Glomerular visceral epithelial cell (primary cell): ENCODE data around the gene SLC9A9.
A peak's percentile ranks its signal among the peaks of the same experiment; 100 is the strongest.

Experiments
- DNase-seq: peaks from one replicate; pipeline ENCODE4 v3.0.0-alpha.2; 2016; ENCODE audit errors: extremely low spot score

SLC9A9 gene

GRCh38 chr3:143843587-143843986, 4.7 kb downstream of the SLC9A9 start:
- DNase-seq = no peak

- DNase-seq = no peak
Observed at GRCh38 chr3:143840636-143841035, 7.6 kb downstream of the SLC9A9 start.

- DNase-seq = no peak
Observed at GRCh38 chr3:143839980-143840379, 8.3 kb downstream of the SLC9A9 start.

GRCh38 chr3:143837076-143837475, 11.2 kb downstream of the SLC9A9 start:
- no peak for DNase-seq

GRCh38 chr3:143835312-143835711, 13.0 kb downstream of the SLC9A9 start:
- no peak for DNase-seq

- DNase-seq = peak; percentile 59
Observed at GRCh38 chr3:143832433-143832832, 15.8 kb downstream of the SLC9A9 start.

- DNase-seq = no peak
Observed at GRCh38 chr3:143831994-143832393, 16.3 kb downstream of the SLC9A9 start.

- peak; percentile 26 for DNase-seq
Observed at GRCh38 chr3:143831208-143831607, 17.1 kb downstream of the SLC9A9 start.

- DNase-seq = no peak
Observed at GRCh38 chr3:143830786-143831185, 17.5 kb downstream of the SLC9A9 start.

GRCh38 chr3:143830063-143830462, 18.2 kb downstream of the SLC9A9 start:
- no peak for DNase-seq

GRCh38 chr3:143827425-143827824, 20.8 kb downstream of the SLC9A9 start:
- DNase-seq = no peak

- no peak for DNase-seq
Observed at GRCh38 chr3:143826296-143826695, 22.0 kb downstream of the SLC9A9 start.

GRCh38 chr3:143825513-143825912, 22.8 kb downstream of the SLC9A9 start:
- DNase-seq = no peak

GRCh38 chr3:143824735-143825385, 23.4 kb downstream of the SLC9A9 start:
- no peak for DNase-seq

- no peak for DNase-seq
Observed at GRCh38 chr3:143822798-143823197, 25.5 kb downstream of the SLC9A9 start.

- DNase-seq = no peak
Observed at GRCh38 chr3:143822374-143822773, 25.9 kb downstream of the SLC9A9 start.

GRCh38 chr3:143821862-143822261, 26.4 kb downstream of the SLC9A9 start:
- DNase-seq = no peak

- DNase-seq = peak; percentile 15
Observed at GRCh38 chr3:143820466-143821221, 27.6 kb downstream of the SLC9A9 start.

GRCh38 chr3:143819890-143820289, 28.4 kb downstream of the SLC9A9 start:
- DNase-seq = no peak

GRCh38 chr3:143814443-143814889, 33.8 kb downstream of the SLC9A9 start:
- DNase-seq = no peak

GRCh38 chr3:143812481-143812880, 35.8 kb downstream of the SLC9A9 start:
- no peak for DNase-seq

- DNase-seq = no peak
Observed at GRCh38 chr3:143811602-143812001, 36.7 kb downstream of the SLC9A9 start.

- no peak for DNase-seq
Observed at GRCh38 chr3:143810953-143811265, 37.4 kb downstream of the SLC9A9 start.
